ENCODE data around the gene CCT6B. TPM values are rescaled to one million over a fixed set of nuclear protein-coding genes. Genes with fewer than 3 reads are reported as not detected.
"Not testable (repeated sequence)": the region's sequence is repeated elsewhere in the genome, so short reads cannot be mapped to it uniquely, and the experiment has no call there.

CCT6B gene
- total RNA-seq, 5 donors from 2014 or later (not counting 1 experiment from before 2014, with no cell fraction given), result 1.3 to 3.2 (median 2.4) TPM

DNA sequence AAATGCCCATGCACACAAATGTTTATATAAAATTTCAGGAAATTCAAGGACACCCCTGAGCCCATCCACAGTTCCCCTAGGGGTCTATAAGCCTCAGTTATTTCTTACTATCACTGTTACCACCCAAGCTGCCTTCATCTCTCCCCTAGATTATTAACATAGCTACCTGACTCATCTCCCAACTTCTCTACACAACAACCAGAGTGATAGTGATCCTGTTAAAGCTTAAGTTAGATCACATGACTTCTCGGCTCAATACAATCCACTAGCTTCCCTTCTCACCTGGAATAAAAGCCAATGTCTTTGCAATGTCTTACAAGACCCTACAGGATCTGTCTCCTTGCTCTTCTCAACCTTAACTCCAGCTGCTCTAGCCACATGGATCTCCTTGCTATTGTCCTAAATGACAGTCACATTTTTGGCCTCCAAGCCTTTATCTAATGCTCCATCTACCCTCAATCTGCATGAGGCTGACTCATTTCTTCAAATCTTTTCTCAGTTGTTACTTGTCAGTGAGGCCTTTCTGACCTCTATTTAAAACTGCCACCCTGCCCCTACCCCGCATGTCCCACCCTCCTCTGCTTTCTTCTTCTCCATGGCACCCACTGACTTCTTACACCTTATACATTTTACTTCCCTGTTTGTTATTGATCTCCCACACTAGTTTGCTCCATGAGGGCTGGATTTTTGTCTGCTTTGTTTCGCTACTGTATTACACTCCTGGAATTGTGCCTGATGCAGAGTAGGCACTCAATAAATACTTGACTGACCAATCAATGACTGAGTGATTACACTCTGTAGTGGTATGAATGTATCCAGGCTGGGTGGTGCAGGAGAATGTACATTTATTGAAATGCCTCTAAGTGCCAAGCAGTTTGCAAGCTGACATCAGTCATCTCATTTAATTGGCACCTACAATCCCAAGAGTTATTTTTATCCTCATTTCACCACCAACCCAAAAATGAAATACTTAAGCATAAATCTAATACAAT lies 13.8 kb upstream of the CCT6B start:
- Histone ChIP-seq H3K27ac (ENCODE audit: low read length) (no peak overlapping the region), H3K4me1 (ENCODE audit: control insufficient read depth in 1 of 2, extremely low read depth in 1 of 2, insufficient read depth in 2 of 2, low read length in 2 of 2) (peaks cover 3 to 6% of the 10 kb centered on the region in 2 experiments), H3K36me3 (ENCODE audit: control insufficient read depth in 2 of 2, extremely low read depth in 1 of 2, insufficient read depth in 1 of 2, low read length in 1 of 2) (no peaks in the 10 kb centered on the region), H3K4me3 (ENCODE audit: control insufficient read depth in 1 of 2, extremely low read depth in 1 of 2, low read length in 1 of 2) (no peak overlapping the region), H3K9me3 (no peaks in the 10 kb centered on the region), H3K27me3 (replicated peaks in 1 of 2; ENCODE audit: control insufficient read depth in 2 of 2, extremely low read depth in 1 of 2, insufficient read depth in 2 of 2, low read length in 1 of 2) (no peaks in the 10 kb centered on the region)
- H3K4me1 Mint-ChIP-seq, result peaks cover 10 to 11% (median 10%) of the 10 kb centered on the region in 3 donors
- ATAC-seq (replicated peaks in 1 of 4) (no peak), DNase-seq (no peak)
- 40% methylated on average over 2 of the region's 3 CpGs for whole genome bisulfite sequencing (ENCODE audit: insufficient coverage)
- CTCF ChIA-PET, result interaction anchor here in 1 of 2 donors (0.6 to 1.4 kb wide), 2 partner anchors 24 to 587 kb away, joined by 3 to 5 read pairs; no protein-coding TSS in a partner anchor
- H3K27me3 Mint-ChIP-seq, result no peaks in the 10 kb centered on the region
- H3K4me3 Mint-ChIP-seq, result no peak overlapping the region
- H3K9me3 Mint-ChIP-seq, result no peaks in the 10 kb centered on the region
- no peak overlapping the region for H3K27ac Mint-ChIP-seq
- POLR2A ChIA-PET, result interaction anchor here in 1 of 2 donors (0.6 kb wide), 1 partner anchor 41 kb away, joined by 3 read pairs; no protein-coding TSS in a partner anchor
- H3K36me3 Mint-ChIP-seq, result no peaks in the 10 kb centered on the region

DNA sequence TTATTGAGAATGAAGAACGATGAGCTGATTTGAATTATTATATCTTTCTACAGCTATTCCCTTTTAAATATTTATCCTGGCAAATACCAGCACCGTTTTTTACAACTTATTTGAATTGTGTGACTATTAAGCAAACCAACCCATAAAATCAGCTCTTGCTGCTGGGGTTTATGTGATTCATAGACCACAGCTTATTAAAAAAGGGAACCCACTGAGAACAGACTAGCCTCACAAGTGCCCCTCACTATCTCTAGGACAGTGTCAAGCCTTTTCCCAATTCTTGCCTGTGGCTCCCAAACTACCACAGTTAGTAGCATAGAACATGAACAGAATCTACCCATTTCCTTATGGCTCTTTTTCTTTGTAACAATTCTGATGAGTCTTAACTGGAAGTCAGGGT lies 12.9 kb upstream of the CCT6B start:
- peaks cover 3% of the 10 kb centered on the region for H3K36me3 Mint-ChIP-seq
- no peak overlapping the region for H3K27ac Mint-ChIP-seq
- H3K9me3 Mint-ChIP-seq, result no peaks in the 10 kb centered on the region
- Histone ChIP-seq H3K36me3 (ENCODE audit: control insufficient read depth in 2 of 2, extremely low read depth in 1 of 2, insufficient read depth in 1 of 2, low read length in 1 of 2) (no peaks in the 10 kb centered on the region), H3K27me3 (replicated peaks in 1 of 2; ENCODE audit: control insufficient read depth in 2 of 2, extremely low read depth in 1 of 2, insufficient read depth in 2 of 2, low read length in 1 of 2) (no peaks in the 10 kb centered on the region), H3K4me3 (ENCODE audit: control insufficient read depth in 1 of 2, extremely low read depth in 1 of 2, low read length in 1 of 2) (no peak overlapping the region), H3K4me1 (ENCODE audit: control insufficient read depth in 1 of 2, extremely low read depth in 1 of 2, insufficient read depth in 2 of 2, low read length in 2 of 2) (no peaks in the 10 kb centered on the region), H3K9me3 (no peaks in the 10 kb centered on the region), H3K27ac (ENCODE audit: low read length) (no peak overlapping the region)
- H3K27me3 Mint-ChIP-seq, result no peaks in the 10 kb centered on the region
- ChIA-PET POLR2A (interaction anchor here (0.6 to 0.7 kb wide), 2 partner anchors 40 to 173 kb away, joined by 3 read pairs; no protein-coding TSS in a partner anchor), CTCF (interaction anchor here in 1 of 2 donors (0.6 to 1.4 kb wide), 2 partner anchors 23 to 588 kb away, joined by 3 to 5 read pairs; no protein-coding TSS in a partner anchor)
- peaks cover under 1 to 2% (median 1%) of the 10 kb centered on the region in 3 donors for H3K4me1 Mint-ChIP-seq
- ATAC-seq (replicated peaks in 1 of 4) (no peak), DNase-seq (no peak)
- H3K4me3 Mint-ChIP-seq, result no peak overlapping the region
- no CpG with 5 or more reads among the region's 2 CpGs for WGBS (ENCODE audit: insufficient coverage)

DNA sequence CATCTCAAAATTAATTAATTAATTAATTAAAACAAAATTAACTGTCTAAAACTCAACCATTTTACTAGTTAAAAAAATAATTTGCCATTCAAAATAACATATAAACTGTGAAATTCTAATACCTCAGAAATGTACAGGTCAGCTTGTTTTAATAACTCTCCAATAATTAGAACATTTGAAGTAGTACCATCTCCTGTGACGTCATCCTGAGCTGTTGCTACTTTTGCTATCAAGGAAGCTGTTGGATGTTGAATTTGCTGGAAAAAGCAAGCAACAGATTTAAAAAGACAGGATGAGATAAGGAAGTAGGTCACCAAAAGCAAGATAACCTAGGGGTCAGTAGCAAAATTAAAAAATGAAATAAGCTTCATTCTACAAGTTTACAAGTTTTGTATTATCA lies 2.8 kb downstream of the CCT6B start:
- no CpG with 5 or more reads among the region's 1 CpG for WGBS (ENCODE audit: insufficient coverage)
- Histone ChIP-seq H3K4me1 (ENCODE audit: control insufficient read depth in 1 of 2, extremely low read depth in 1 of 2, insufficient read depth in 2 of 2, low read length in 2 of 2) (peaks cover 16 to 20% of the 10 kb centered on the region in 2 experiments), H3K36me3 (ENCODE audit: control insufficient read depth in 2 of 2, extremely low read depth in 1 of 2, insufficient read depth in 1 of 2, low read length in 1 of 2) (no peaks in the 10 kb centered on the region), H3K27me3 (replicated peaks in 1 of 2; ENCODE audit: control insufficient read depth in 2 of 2, extremely low read depth in 1 of 2, insufficient read depth in 2 of 2, low read length in 1 of 2) (no peaks in the 10 kb centered on the region), H3K27ac (ENCODE audit: low read length) (no peak overlapping the region), H3K4me3 (ENCODE audit: control insufficient read depth in 1 of 2, extremely low read depth in 1 of 2, low read length in 1 of 2) (no peak overlapping the region), H3K9me3 (no peaks in the 10 kb centered on the region)
- Mint-ChIP-seq H3K27me3 (peaks cover 0 to 9% of the 10 kb centered on the region in 2 donors), H3K9me3 (peaks cover 0 to 5% (median 0%) of the 10 kb centered on the region in 3 donors), H3K27ac (no peak overlapping the region), H3K4me3 (no peak overlapping the region), H3K4me1 (peaks cover 28 to 29% (median 28%) of the 10 kb centered on the region in 3 donors), H3K36me3 (peaks cover 7% of the 10 kb centered on the region)
- ATAC-seq (replicated peaks in 1 of 4) (no peak), DNase-seq (no peak)
- ChIA-PET CTCF (interaction anchor here in 1 of 2 donors (0.6 kb wide), 1 partner anchor 1645 kb away, joined by 6 read pairs; no protein-coding TSS in a partner anchor), POLR2A (interaction anchor here in 1 of 2 donors (0.7 kb wide), 1 partner anchor 949 kb away, joined by 10 read pairs; no protein-coding TSS in a partner anchor)

DNA sequence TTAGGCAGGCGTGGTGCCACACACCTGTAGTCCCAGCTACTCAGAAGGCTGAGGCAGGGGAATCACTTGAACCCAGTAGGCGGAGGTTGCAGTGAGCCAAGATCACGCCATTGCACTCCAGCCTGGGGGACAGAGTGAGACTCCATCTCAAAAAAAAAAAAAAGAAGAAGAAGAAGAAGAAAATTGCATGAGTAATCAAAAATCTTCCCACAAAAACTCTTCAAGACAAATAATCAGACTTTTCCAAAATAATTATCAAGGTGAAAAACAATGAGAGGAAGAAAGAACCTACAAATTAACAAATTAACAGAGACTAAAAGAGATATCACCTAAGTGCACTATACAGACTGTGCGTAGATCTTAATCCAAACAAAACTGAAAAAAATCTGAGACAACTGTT lies 10.5 kb downstream of the CCT6B start:
- not testable (repeated sequence) for H3K4me1 Mint-ChIP-seq; H3K4me1 ChIP-seq (ENCODE audit: control insufficient read depth in 1 of 2, extremely low read depth in 1 of 2, insufficient read depth in 2 of 2, low read length in 2 of 2); H3K27ac Mint-ChIP-seq; H3K4me3 Mint-ChIP-seq; H3K27me3 ChIP-seq (replicated peaks in 1 of 2; ENCODE audit: control insufficient read depth in 2 of 2, extremely low read depth in 1 of 2, insufficient read depth in 2 of 2, low read length in 1 of 2); H3K4me3 ChIP-seq (ENCODE audit: control insufficient read depth in 1 of 2, extremely low read depth in 1 of 2, low read length in 1 of 2); DNase-seq; H3K36me3 ChIP-seq (ENCODE audit: control insufficient read depth in 2 of 2, extremely low read depth in 1 of 2, insufficient read depth in 1 of 2, low read length in 1 of 2); H3K9me3 Mint-ChIP-seq; ATAC-seq (replicated peaks in 1 of 4); H3K9me3 ChIP-seq; H3K27me3 Mint-ChIP-seq; H3K36me3 Mint-ChIP-seq; H3K27ac ChIP-seq (ENCODE audit: low read length)
- ChIA-PET CTCF (interaction anchor here in 1 of 2 donors (1.0 kb wide), 1 partner anchor 24 kb away, joined by 3 read pairs; no protein-coding TSS in a partner anchor), POLR2A (interaction anchor here in 1 of 2 donors (0.6 kb wide), 1 partner anchor 19 kb away, joined by 4 read pairs; no protein-coding TSS in a partner anchor)
- no CpG with 5 or more reads among the region's 4 CpGs for WGBS (ENCODE audit: insufficient coverage)

DNA sequence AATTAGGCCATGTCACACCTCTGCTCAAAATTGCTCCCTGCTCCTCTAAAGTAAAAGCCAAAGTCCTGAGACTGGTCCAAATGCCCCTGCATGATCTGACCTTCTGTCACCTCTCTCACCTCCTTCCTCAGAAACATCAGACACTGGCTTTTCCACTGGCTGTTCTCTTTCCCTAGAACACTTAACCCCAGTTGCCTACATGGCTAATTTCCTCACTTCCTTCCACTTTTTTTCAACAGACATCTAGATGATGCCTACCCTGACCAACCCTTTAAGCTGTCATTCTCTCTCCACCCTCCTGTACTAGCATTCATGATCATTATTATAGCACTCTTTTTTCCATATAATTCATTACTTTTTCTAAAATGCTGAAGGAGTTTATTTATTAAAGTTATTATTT lies 31.0 kb downstream of the CCT6B start:
- Histone ChIP-seq H3K27me3 (replicated peaks in 1 of 2; ENCODE audit: control insufficient read depth in 2 of 2, extremely low read depth in 1 of 2, insufficient read depth in 2 of 2, low read length in 1 of 2) (no peaks in the 10 kb centered on the region), H3K27ac (ENCODE audit: low read length) (no peak overlapping the region), H3K36me3 (ENCODE audit: control insufficient read depth in 2 of 2, extremely low read depth in 1 of 2, insufficient read depth in 1 of 2, low read length in 1 of 2) (no peaks in the 10 kb centered on the region), H3K4me3 (ENCODE audit: control insufficient read depth in 1 of 2, extremely low read depth in 1 of 2, low read length in 1 of 2) (no peak overlapping the region), H3K9me3 (no peaks in the 10 kb centered on the region), H3K4me1 (ENCODE audit: control insufficient read depth in 1 of 2, extremely low read depth in 1 of 2, insufficient read depth in 2 of 2, low read length in 2 of 2) (no peaks in the 10 kb centered on the region)
- no peak overlapping the region for H3K4me3 Mint-ChIP-seq
- H3K4me1 Mint-ChIP-seq, result no peaks in the 10 kb centered on the region
- ChIA-PET CTCF (no interaction called here), POLR2A (no interaction called here)
- DNase-seq, result no peak
- H3K36me3 Mint-ChIP-seq, result peaks cover 8% of the 10 kb centered on the region
- H3K9me3 Mint-ChIP-seq, result no peaks in the 10 kb centered on the region
- H3K27ac Mint-ChIP-seq, result no peak overlapping the region
- no peak for ATAC-seq (replicated peaks in 1 of 4)
- peaks cover 0 to 8% of the 10 kb centered on the region in 2 donors for H3K27me3 Mint-ChIP-seq

DNA sequence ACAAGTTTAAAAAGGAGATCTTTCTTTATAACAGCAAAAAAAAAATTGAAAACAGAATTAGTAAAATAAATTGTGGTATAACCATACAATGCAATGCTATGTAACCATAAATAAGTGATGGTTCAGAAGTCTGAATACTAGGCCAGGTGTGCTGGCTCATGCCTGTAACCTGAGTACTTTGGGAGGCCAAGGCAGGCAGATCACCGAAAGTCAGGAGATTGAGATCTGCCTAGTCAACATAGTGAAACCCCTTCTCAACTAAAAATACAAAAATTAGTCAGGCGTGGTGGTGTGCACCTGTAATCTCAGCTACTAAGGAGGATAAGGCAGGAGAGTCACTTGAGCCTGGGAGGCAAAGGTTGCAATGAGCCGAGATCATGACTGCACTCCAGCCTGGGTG lies 34.6 kb downstream of the CCT6B start:
- CTCF ChIA-PET, result interaction anchor here in 1 of 2 donors (0.7 kb wide), 1 partner anchor 172 kb away, joined by 5 read pairs; no protein-coding TSS in a partner anchor
- peaks cover 4% of the 10 kb centered on the region for H3K36me3 Mint-ChIP-seq
- no peaks in the 10 kb centered on the region for H3K9me3 Mint-ChIP-seq
- H3K27me3 ChIP-seq (replicated peaks in 1 of 2; ENCODE audit: control insufficient read depth in 2 of 2, extremely low read depth in 1 of 2, insufficient read depth in 2 of 2, low read length in 1 of 2), result no peaks in the 10 kb centered on the region
- H3K4me1 ChIP-seq (ENCODE audit: control insufficient read depth in 1 of 2, extremely low read depth in 1 of 2, insufficient read depth in 2 of 2, low read length in 2 of 2), result no peaks in the 10 kb centered on the region
- no peak overlapping the region for H3K4me3 ChIP-seq (ENCODE audit: control insufficient read depth in 1 of 2, extremely low read depth in 1 of 2, low read length in 1 of 2)
- WGBS (ENCODE audit: insufficient coverage), result no CpG with 5 or more reads among the region's 3 CpGs
- no peak for ATAC-seq (replicated peaks in 1 of 4)
- H3K9me3 ChIP-seq, result no peaks in the 10 kb centered on the region
- no peak overlapping the region for H3K4me3 Mint-ChIP-seq
- no peaks in the 10 kb centered on the region for H3K36me3 ChIP-seq (ENCODE audit: control insufficient read depth in 2 of 2, extremely low read depth in 1 of 2, insufficient read depth in 1 of 2, low read length in 1 of 2)
- H3K27ac ChIP-seq (ENCODE audit: low read length), result no peak overlapping the region
- DNase-seq, result no peak
- no peak overlapping the region for H3K27ac Mint-ChIP-seq
- H3K4me1 Mint-ChIP-seq, result no peaks in the 10 kb centered on the region
- H3K27me3 Mint-ChIP-seq, result peaks cover 0 to 8% of the 10 kb centered on the region in 2 donors
- POLR2A ChIA-PET, result no interaction called here
